Neural cell (in vitro differentiated cells): Measurements from ENCODE around the gene TNFRSF6B. TPM values are rescaled to one million over a fixed set of nuclear protein-coding genes. Genes with fewer than 3 reads are reported as not detected.

Experiments
- H2AFZ ChIP-seq: fragments of 200-600, 300-800 bp; sonication (generic), shearing (Covaris generic); 2 replicates; pipeline ENCODE4 v1.6.0; 2014; ENCODE audit warnings: low read depth, mild to moderate bottlenecking, antibody characterized with exemption, low read length, moderate library complexity
- H3F3A ChIP-seq: fragments of 200-600 bp; shearing (Covaris generic); 2 replicates; pipeline ENCODE4 v1.6.1; 2016; ENCODE audit warnings: mild to moderate bottlenecking, moderate library complexity, mixed read lengths, antibody characterized with exemption, low read length; ENCODE audit not compliant: insufficient read depth, poor library complexity, severe bottlenecking
- H3K27ac ChIP-seq: fragments of 200-600, 300-800 bp; sonication (generic), shearing (Covaris generic); 2 replicates; pipeline ENCODE4 v1.5.1; 2014; ENCODE audit warnings: mild to moderate bottlenecking, low read length, moderate library complexity
- H3K27me3 ChIP-seq: fragments of 300-800, 200-600 bp; sonication (generic), shearing (Covaris generic); 2 replicates; pipeline ENCODE4 v1.6.0; 2014; ENCODE audit warnings: mild to moderate bottlenecking, low read depth, low read length, moderate library complexity; ENCODE audit not compliant: insufficient read depth
- H3K36me3 ChIP-seq: fragments of 300-800, 200-600 bp; sonication (generic), shearing (Covaris generic); 2 replicates; pipeline ENCODE4 v1.5.1; 2014; ENCODE audit warnings: mild to moderate bottlenecking, antibody characterized with exemption, low read length, moderate library complexity; ENCODE audit not compliant: insufficient read depth
- H3K4me2 ChIP-seq: fragments of 300-800, 200-600 bp; sonication (generic), shearing (Covaris generic); 2 replicates; pipeline ENCODE4 v1.6.0; 2014; ENCODE audit warnings: mild to moderate bottlenecking, low read length
- H3K4me3 ChIP-seq: fragments of 300-800, 200-600 bp; sonication (generic), shearing (Covaris generic); 2 replicates; pipeline ENCODE4 v1.5.1; 2014; ENCODE audit warnings: mild to moderate bottlenecking, low read length, moderate library complexity
- H3K79me2 ChIP-seq: fragments of 200-600 bp; shearing (Covaris generic); replicated peaks from 2 replicates; pipeline ENCODE4 v1.6.0; 2014; ENCODE audit warnings: mild to moderate bottlenecking, low read length, moderate library complexity; ENCODE audit not compliant: insufficient read depth
- H3K9ac ChIP-seq: fragments of 300-800, 200-600 bp; sonication (generic), shearing (Covaris generic); 2 replicates; pipeline ENCODE4 v1.6.1; 2016; ENCODE audit warnings: mild to moderate bottlenecking, low read length, mixed read lengths
- H3K9me2 ChIP-seq: fragments of 200-600 bp; shearing (Covaris generic); 2 replicates; pipeline ENCODE4 v1.6.1; 2016; ENCODE audit warnings: mild to moderate bottlenecking, low read length, mixed read lengths; ENCODE audit not compliant: insufficient read depth
- H3K9me3 ChIP-seq: fragments of 200-600, 300-800 bp; sonication (generic), shearing (Covaris generic); 2 replicates; pipeline ENCODE4 v1.6.1; 2016; ENCODE audit warnings: mild to moderate bottlenecking, mixed run types, low read length, moderate library complexity, mixed read lengths
- H4K20me1 ChIP-seq: fragments of 200-600 bp; shearing (Covaris generic); 2 replicates; pipeline ENCODE4 v1.6.1; 2016; ENCODE audit warnings: mild to moderate bottlenecking, mixed run types; ENCODE audit not compliant: insufficient read depth
- CTCF ChIP-seq: fragments of 450-650 bp; IDR thresholded peaks from 2 replicates; pipeline ENCODE4 v1.5.1; 2014; ENCODE audit warnings: antibody characterized with exemption, mild to moderate bottlenecking, moderate library complexity; ENCODE audit not compliant: poor library complexity, severe bottlenecking
- EP300 ChIP-seq: fragments of 450-650 bp; conservative IDR thresholded peaks from 2 replicates; pipeline ENCODE4 v1.6.1; 2014; ENCODE audit warnings: antibody characterized with exemption, mild to moderate bottlenecking, moderate library complexity; ENCODE audit not compliant: poor library complexity, severe bottlenecking
- EZH2 ChIP-seq: fragments of 200-600, 300-800 bp; shearing (Covaris generic), sonication (generic); IDR thresholded peaks from 2 replicates; pipeline ENCODE4 v1.6.1; 2014; ENCODE audit warnings: antibody characterized with exemption, low read length, borderline replicate concordance, mild to moderate bottlenecking; ENCODE audit not compliant: insufficient read depth, poor library complexity, severe bottlenecking
- MXI1 ChIP-seq: fragments of 450-650 bp; conservative IDR thresholded peaks from 2 replicates; pipeline ENCODE4 v1.6.1; 2014; ENCODE audit warnings: antibody characterized with exemption, mild to moderate bottlenecking; ENCODE audit not compliant: poor library complexity, severe bottlenecking
- POLR2AphosphoS5 ChIP-seq: IDR thresholded peaks from 2 replicates; pipeline ENCODE4 v1.6.1; 2012
- RAD21 ChIP-seq: fragments of 450-650 bp; conservative IDR thresholded peaks from 2 replicates; pipeline ENCODE4 v1.6.1; 2014; ENCODE audit warnings: antibody characterized with exemption, mild to moderate bottlenecking, moderate library complexity
- REST ChIP-seq: IDR thresholded peaks from 2 replicates; pipeline ENCODE4 v1.6.1; 2012; ENCODE audit warnings: borderline replicate concordance
- SMC3 ChIP-seq: fragments of 450-650 bp; conservative IDR thresholded peaks from 2 replicates; pipeline ENCODE4 v1.6.1; 2014; ENCODE audit warnings: antibody characterized with exemption, mild to moderate bottlenecking, moderate library complexity; ENCODE audit not compliant: poor library complexity
- TAF1 ChIP-seq: IDR thresholded peaks from 2 replicates; pipeline ENCODE4 v1.6.1; 2012; ENCODE audit warnings: low read depth
- polyA plus RNA-seq: library from polyadenylated mRNA; depleted of rRNA; stranded (reverse); fragments of >200 nt; gene quantifications from 2 replicates; pipeline ENCODE4 v1.2.3, GENCODE V29; 2014
- small RNA-seq, 3 experiments: library from RNA; depleted of rRNA; stranded (forward); fragments of <200 nt; gene quantifications; one replicate each; pipeline ENCODE3, GENCODE V24; 2012

Gene TNFRSF6B
- polyA plus RNA-seq, 1 donor from 2014 or later = 9.4 TPM

GRCh38 chr20:63746751-63747315 is 50.4 kb downstream of the TNFRSF6B start:
- no peaks in the 10 kb centered on the region for H3F3A ChIP-seq
- H4K20me1 ChIP-seq = no peaks in the 10 kb centered on the region
- H3K36me3 ChIP-seq = no peaks in the 10 kb centered on the region
- no peak overlapping the region for H2AFZ ChIP-seq
- TF ChIP-seq EZH2 (no peak), TAF1 (no peak), EP300 (no peak), CTCF (no peak)
- H3K9ac ChIP-seq = no peak overlapping the region
- H3K79me2 ChIP-seq = no peaks in the 10 kb centered on the region
- H3K27me3 ChIP-seq = no peaks in the 10 kb centered on the region
- no peaks in the 10 kb centered on the region for H3K9me3 ChIP-seq
- no peak overlapping the region for H3K27ac ChIP-seq
- no peak overlapping the region for H3K4me2 ChIP-seq
- no peak overlapping the region for H3K4me3 ChIP-seq
- no peaks in the 10 kb centered on the region for H3K9me2 ChIP-seq

GRCh38 chr20:63747622-63748069 is 51.2 kb downstream of the TNFRSF6B start:
- no peak overlapping the region for H3K4me3 ChIP-seq
- H3K9me3 ChIP-seq = no peaks in the 10 kb centered on the region
- H4K20me1 ChIP-seq = no peaks in the 10 kb centered on the region
- no peaks in the 10 kb centered on the region for H3K27me3 ChIP-seq
- no peaks in the 10 kb centered on the region for H3K9me2 ChIP-seq
- TF ChIP-seq SMC3 = no peak
- no peak for TF ChIP-seq RAD21
- TF ChIP-seq MXI1 = no peak
- TF ChIP-seq EP300 = no peak
- no peak for TF ChIP-seq CTCF
- no peak for TF ChIP-seq REST
- TF ChIP-seq EZH2 = no peak
- TF ChIP-seq POLR2AphosphoS5 = no peak
- no peak for TF ChIP-seq TAF1
- no peaks in the 10 kb centered on the region for H3F3A ChIP-seq
- H3K9ac ChIP-seq = no peak overlapping the region
- H3K4me2 ChIP-seq = no peak overlapping the region
- no peaks in the 10 kb centered on the region for H3K36me3 ChIP-seq
- H3K27ac ChIP-seq = no peak overlapping the region
- no peaks in the 10 kb centered on the region for H3K79me2 ChIP-seq
- no peak overlapping the region for H2AFZ ChIP-seq

Small RNA genes within 50 kb of the gene (small RNA-seq; reads per million reads assigned to genes)
- gene LIME1 (0 to 0.39 (median 0) reads per million in 3 experiments), gene TNFRSF6B (0 reads per million in 3 experiments)

Other genes with a start within 250 kb of the TNFRSF6B start
- 84.7 and 88.8 TPM in 2 replicates for gene KCNQ2, start 224.0 kb upstream of the TNFRSF6B start, polyA plus RNA-seq
- gene EEF1A2, start 197.6 kb upstream of the TNFRSF6B start, polyA plus RNA-seq = 208 and 260 TPM in 2 replicates
- 95.1 and 106 TPM in 2 replicates for gene PPDPF, start 175.9 kb upstream of the TNFRSF6B start, polyA plus RNA-seq
- not detected in 2 replicates for gene PTK6, start 159.3 kb upstream of the TNFRSF6B start, polyA plus RNA-seq
- not detected in 2 replicates for gene SRMS, start 148.9 kb upstream of the TNFRSF6B start, polyA plus RNA-seq
- gene FNDC11, start 142.5 kb upstream of the TNFRSF6B start, polyA plus RNA-seq = 1.9 and 5.2 TPM in 2 replicates
- gene HELZ2, start 122.4 kb upstream of the TNFRSF6B start, polyA plus RNA-seq = 0.40 and 1.3 TPM in 2 replicates
- gene GMEB2, start 69.6 kb upstream of the TNFRSF6B start, polyA plus RNA-seq = 13.7 and 14.1 TPM in 2 replicates
- 268 and 322 TPM in 2 replicates for gene STMN3, start 43.2 kb upstream of the TNFRSF6B start, polyA plus RNA-seq
- gene RTEL1, start 38.3 kb upstream of the TNFRSF6B start, polyA plus RNA-seq = 29.2 and 31.9 TPM in 2 replicates
- gene ARFRP1, start 11.3 kb downstream of the TNFRSF6B start, polyA plus RNA-seq = 70.9 and 78.0 TPM in 2 replicates
- 60.8 and 67.5 TPM in 2 replicates for gene ZGPAT, start 11.4 kb downstream of the TNFRSF6B start, polyA plus RNA-seq
- 65.2 and 83.6 TPM in 2 replicates for gene LIME1, start 40.0 kb downstream of the TNFRSF6B start, polyA plus RNA-seq
- 52.1 and 61.8 TPM in 2 replicates for gene SLC2A4RG, start 43.1 kb downstream of the TNFRSF6B start, polyA plus RNA-seq
- 15.0 and 21.0 TPM in 2 replicates for gene ZBTB46, start 134.6 kb downstream of the TNFRSF6B start, polyA plus RNA-seq
- not detected in 2 replicates for gene ABHD16B, start 164.8 kb downstream of the TNFRSF6B start, polyA plus RNA-seq
- 142 TPM in 2 replicates for gene TPD52L2, start 168.6 kb downstream of the TNFRSF6B start, polyA plus RNA-seq
- 82.8 and 96.7 TPM in 2 replicates for gene DNAJC5, start 198.5 kb downstream of the TNFRSF6B start, polyA plus RNA-seq